ENCODE data around the gene CMIP.

Gene CMIP

GRCh38 chr16:81703177-81704155 lies 258.9 kb downstream of the CMIP start:
- DNase-seq (ENCODE audit: low spot score), result no peak

- DNase-seq (ENCODE audit: low spot score), result no peak
These were observed 260.7 kb downstream of the CMIP start for GRCh38 chr16:81705261-81705660.

- no peak for DNase-seq (ENCODE audit: low spot score)
These were observed 262.0 kb downstream of the CMIP start for GRCh38 chr16:81706327-81707295.

- DNase-seq (ENCODE audit: low spot score), result no peak
These were observed 263.0 kb downstream of the CMIP start for GRCh38 chr16:81707411-81708265.

- DNase-seq (ENCODE audit: low spot score), result no peak
These were observed 263.8 kb downstream of the CMIP start for GRCh38 chr16:81708266-81709015.

GRCh38 chr16:81709016-81709900 lies 264.6 kb downstream of the CMIP start:
- no peak for DNase-seq (ENCODE audit: low spot score)

GRCh38 chr16:81710044-81710443 lies 265.4 kb downstream of the CMIP start:
- no peak for DNase-seq (ENCODE audit: low spot score)

GRCh38 chr16:81710596-81710995 lies 266.0 kb downstream of the CMIP start:
- no peak for DNase-seq (ENCODE audit: low spot score)

- DNase-seq (ENCODE audit: low spot score), result no peak
These were observed 267.2 kb downstream of the CMIP start for GRCh38 chr16:81711657-81712319.

- no peak for DNase-seq (ENCODE audit: low spot score)
These were observed 268.1 kb downstream of the CMIP start for GRCh38 chr16:81712681-81713080.

- DNase-seq (ENCODE audit: low spot score), result no peak
These were observed 268.7 kb downstream of the CMIP start for GRCh38 chr16:81713295-81713772.

- no peak for DNase-seq (ENCODE audit: low spot score)
These were observed 269.2 kb downstream of the CMIP start for GRCh38 chr16:81713796-81714195.

- no peak for DNase-seq (ENCODE audit: low spot score)
These were observed 270.0 kb downstream of the CMIP start for GRCh38 chr16:81714583-81714982.

- DNase-seq (ENCODE audit: low spot score), result peak; percentile 25
These were observed 271.0 kb downstream of the CMIP start for GRCh38 chr16:81715358-81716196.

GRCh38 chr16:81716478-81717225 lies 272.0 kb downstream of the CMIP start:
- DNase-seq (ENCODE audit: low spot score), result peak; percentile 58

- DNase-seq (ENCODE audit: low spot score), result peak; percentile 25
These were observed 273.1 kb downstream of the CMIP start for GRCh38 chr16:81717662-81718189.

- DNase-seq (ENCODE audit: low spot score), result no peak
These were observed 274.0 kb downstream of the CMIP start for GRCh38 chr16:81718637-81719036.
